Hepatocyte (in vitro differentiated cells): ENCODE results near the gene ZBTB20.

Experiments used
- CTCF ChIP-seq: fragments of 200-600 bp; sonication (generic); IDR thresholded peaks from 2 replicates; pipeline ENCODE4 v1.5.1; 2016; ENCODE audit warnings: antibody characterized with exemption, mild to moderate bottlenecking; ENCODE audit not compliant: poor library complexity
- EZH2 ChIP-seq: fragments of 200-600 bp; sonication (generic); IDR thresholded peaks from 2 replicates; pipeline ENCODE4 v1.6.1; 2016; ENCODE audit warnings: antibody characterized with exemption, mild to moderate bottlenecking, borderline replicate concordance
- EZH2phosphoT487 ChIP-seq: fragments of 200-600 bp; sonication (generic); IDR thresholded peaks from one replicate; pipeline ENCODE4 v1.6.1; 2018; ENCODE audit warnings: antibody characterized with exemption, mild to moderate bottlenecking, low read depth, moderate library complexity; ENCODE audit not compliant: unreplicated experiment, severe bottlenecking

- TF ChIP-seq EZH2: no peak
- no peak for TF ChIP-seq CTCF
- no peak for TF ChIP-seq EZH2phosphoT487
Observed at GRCh38 chr3:114789803-114790202, 357.3 kb downstream of the ZBTB20 start.
